Right lung (tissue), 5 donors: ENCODE data around the gene STARD8. TPM values are rescaled to one million over a fixed set of nuclear protein-coding genes. Genes with fewer than 3 reads are reported as not detected.
"Not testable (repeated sequence)": the region's sequence is repeated elsewhere in the genome, so short reads cannot be mapped to it uniquely, and the experiment has no call there.

Source experiments
- DNase-seq, 2 donors: peaks; one replicate each; pipeline ENCODE4 v3.0.0-alpha.2; 2013
- polyA plus RNA-seq, 5 donors: library from polyadenylated mRNA; unstranded; fragments of 120-200 nt; gene quantifications; one replicate each; pipeline versions ENCODE4 v1.2.1 to v1.2.3, GENCODE V29; 2013; ENCODE audit warnings: inconsistent platforms in 1 of 5, low replicate concordance in 1 of 5; ENCODE audit not compliant: insufficient read length in 5 of 5, insufficient read depth in 1 of 5

STARD8 gene
- polyA plus RNA-seq, 5 donors: 12.3 to 17.6 (median 14.4) TPM

GRCh38 chrX:68717196-68717595 lies 69.7 kb downstream of the STARD8 start:
- no peak for DNase-seq

GRCh38 chrX:68717663-68718442 lies 70.4 kb downstream of the STARD8 start:
- no peak for DNase-seq

- DNase-seq: no peak
These were observed 71.0 kb downstream of the STARD8 start for GRCh38 chrX:68718443-68718820.

- DNase-seq: no peak
These were observed 71.9 kb downstream of the STARD8 start for GRCh38 chrX:68719181-68719903.

GRCh38 chrX:68719904-68720614 lies 72.6 kb downstream of the STARD8 start:
- DNase-seq: no peak

- no peak for DNase-seq
These were observed 73.4 kb downstream of the STARD8 start for GRCh38 chrX:68720851-68721250.

GRCh38 chrX:68721546-68721945 lies 74.1 kb downstream of the STARD8 start:
- DNase-seq: no peak

GRCh38 chrX:68721991-68722860 lies 74.8 kb downstream of the STARD8 start:
- no peak for DNase-seq

GRCh38 chrX:68723491-68724155 lies 76.2 kb downstream of the STARD8 start:
- no peak for DNase-seq

GRCh38 chrX:68724531-68725020 lies 77.1 kb downstream of the STARD8 start:
- DNase-seq: no peak

GRCh38 chrX:68725756-68726365 lies 78.4 kb downstream of the STARD8 start:
- DNase-seq: no peak

GRCh38 chrX:68726366-68726765 lies 78.9 kb downstream of the STARD8 start:
- no peak for DNase-seq

- no peak for DNase-seq
These were observed 80.2 kb downstream of the STARD8 start for GRCh38 chrX:68727696-68728095.

- DNase-seq: no peak
These were observed 80.7 kb downstream of the STARD8 start for GRCh38 chrX:68728186-68728585.

GRCh38 chrX:68731254-68731653 lies 83.8 kb downstream of the STARD8 start:
- no peak for DNase-seq

GRCh38 chrX:68732906-68733493 lies 85.5 kb downstream of the STARD8 start:
- DNase-seq: peak; percentile 28 to 33

GRCh38 chrX:68735266-68735665 lies 87.8 kb downstream of the STARD8 start:
- no peak for DNase-seq

- DNase-seq: not testable (repeated sequence)
These were observed 94.4 kb downstream of the STARD8 start for GRCh38 chrX:68741864-68742263.

- DNase-seq: no peak
These were observed 96.3 kb downstream of the STARD8 start for GRCh38 chrX:68743754-68744153.

- no peak for DNase-seq
These were observed 99.5 kb downstream of the STARD8 start for GRCh38 chrX:68746988-68747387.
